ENCODE measurements around the gene HTR5A. TPM values are rescaled to one million over a fixed set of nuclear protein-coding genes. Genes with fewer than 3 reads are reported as not detected.

The HTR5A gene
- total RNA-seq, 2 experiments from 2014 or later, result not detected

DNA sequence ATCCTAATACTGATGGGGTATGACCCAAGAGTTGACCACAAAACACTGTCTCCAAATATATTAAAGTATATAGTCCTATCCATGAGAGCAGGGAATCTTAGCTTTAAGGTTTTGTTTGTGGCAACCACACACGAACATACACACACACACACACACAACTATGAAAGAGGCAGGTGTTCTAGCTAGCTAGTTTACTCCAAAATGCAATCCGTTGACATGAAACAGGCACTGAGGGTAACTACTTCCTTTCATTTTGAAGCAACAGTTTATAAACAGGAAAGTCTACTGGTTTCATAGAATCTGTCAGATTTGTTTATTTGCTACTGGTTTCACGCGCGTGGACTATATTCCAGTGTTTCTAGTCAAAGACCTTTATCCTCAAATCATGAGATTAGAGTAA, 14.8 kb downstream of the HTR5A start:
- CTCF ChIA-PET, result no interaction called here
- POLR2A ChIA-PET, result no interaction called here

- CTCF ChIA-PET, result interaction anchor here (0.8 kb wide), 1 partner anchor 35 kb away, joined by 4 read pairs; no protein-coding TSS in a partner anchor
- POLR2A ChIA-PET, result no interaction called here
These were observed 20.6 kb downstream of the HTR5A start for GRCh38 chr7:155090684-155091083.

DNA sequence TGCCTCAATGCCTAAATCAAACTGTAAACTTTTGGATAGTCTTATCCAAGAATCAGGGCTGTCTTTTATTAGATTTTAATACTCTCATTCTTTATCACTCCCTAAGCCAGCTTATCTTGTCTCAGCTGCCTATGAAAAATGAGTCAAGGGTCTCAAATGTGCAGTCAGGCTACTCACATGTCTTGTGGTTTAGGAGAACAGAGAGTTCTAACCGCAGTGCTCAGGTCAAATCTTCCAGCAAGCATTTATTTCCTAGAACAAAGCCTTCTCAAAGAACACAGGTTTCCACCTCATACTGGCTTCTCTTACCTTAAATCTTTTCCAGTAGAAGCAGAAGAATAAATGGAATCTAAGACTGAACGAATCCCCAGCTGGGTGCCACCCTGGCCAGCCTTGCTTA, 23.5 kb downstream of the HTR5A start:
- POLR2A ChIA-PET, result no interaction called here
- CTCF ChIA-PET, result no interaction called here

GRCh38 chr7:155094636-155095135, 24.6 kb downstream of the HTR5A start:
- POLR2A ChIA-PET, result no interaction called here
- CTCF ChIA-PET, result no interaction called here

DNA sequence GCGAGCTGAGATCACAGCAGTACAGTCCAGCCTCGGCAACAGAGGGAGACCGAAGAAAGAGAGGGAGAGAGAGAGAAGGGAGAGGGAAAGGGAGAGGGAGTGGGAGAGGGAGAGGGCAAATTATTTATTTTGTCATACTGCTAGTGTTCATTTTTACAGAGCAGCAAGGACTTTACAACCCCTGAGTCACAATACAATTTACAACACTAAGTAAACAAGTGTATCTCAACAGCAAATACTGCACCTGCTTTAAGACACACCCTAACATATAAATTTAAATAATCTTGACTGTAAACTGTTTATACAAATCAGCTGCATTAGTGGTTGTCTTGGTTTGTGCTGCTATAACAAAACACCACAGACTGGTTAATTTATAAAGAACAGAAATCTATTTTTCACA, 27.2 kb downstream of the HTR5A start:
- POLR2A ChIA-PET, result no interaction called here
- CTCF ChIA-PET, result no interaction called here

DNA sequence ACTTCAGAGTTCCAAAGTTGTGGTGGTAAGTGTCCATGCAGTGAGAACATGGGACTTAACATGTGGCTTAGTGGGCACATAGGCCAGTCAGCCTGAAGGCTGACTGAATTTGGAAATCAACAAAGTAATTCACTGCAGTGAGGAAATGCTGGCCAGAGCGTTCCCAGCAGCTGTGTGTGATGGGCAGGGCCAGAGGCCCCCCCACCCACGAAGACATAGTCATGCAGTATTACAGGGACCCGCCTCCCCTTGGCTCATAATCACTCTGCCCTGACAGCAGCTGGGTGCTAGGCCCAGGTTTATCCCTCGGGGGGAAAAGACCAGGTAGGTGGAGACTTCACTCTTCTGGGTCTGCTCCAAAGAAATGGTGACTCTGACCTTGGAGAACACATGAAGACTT, 33.7 kb downstream of the HTR5A start:
- ChIA-PET POLR2A (no interaction called here), CTCF (no interaction called here)

DNA sequence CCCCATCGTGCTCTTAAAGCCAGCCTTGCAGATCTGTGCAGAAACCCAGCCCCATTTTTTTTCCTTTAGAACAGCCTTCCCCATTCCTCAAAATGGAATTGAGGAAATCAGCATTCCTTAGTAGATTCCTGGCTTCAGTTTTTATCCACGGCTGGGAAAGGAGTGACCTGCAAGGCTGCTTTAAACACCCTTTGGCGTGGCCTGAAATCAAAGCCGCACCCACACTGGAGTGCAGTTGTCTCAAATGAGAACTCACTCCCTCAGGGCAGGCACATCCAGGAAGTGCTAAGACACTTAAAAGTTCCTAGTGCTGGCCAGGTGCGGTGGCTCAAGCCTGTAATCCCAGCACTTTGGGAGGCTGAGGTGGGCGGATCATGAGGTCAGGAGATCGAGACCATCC, 34.8 kb downstream of the HTR5A start:
- ChIA-PET POLR2A (no interaction called here), CTCF (no interaction called here)

GRCh38 chr7:155106356-155106755, 36.2 kb downstream of the HTR5A start:
- CTCF ChIA-PET, result no interaction called here
- POLR2A ChIA-PET, result no interaction called here

- CTCF ChIA-PET, result no interaction called here
- POLR2A ChIA-PET, result no interaction called here
These were observed 37.0 kb downstream of the HTR5A start for GRCh38 chr7:155107126-155107525.

DNA sequence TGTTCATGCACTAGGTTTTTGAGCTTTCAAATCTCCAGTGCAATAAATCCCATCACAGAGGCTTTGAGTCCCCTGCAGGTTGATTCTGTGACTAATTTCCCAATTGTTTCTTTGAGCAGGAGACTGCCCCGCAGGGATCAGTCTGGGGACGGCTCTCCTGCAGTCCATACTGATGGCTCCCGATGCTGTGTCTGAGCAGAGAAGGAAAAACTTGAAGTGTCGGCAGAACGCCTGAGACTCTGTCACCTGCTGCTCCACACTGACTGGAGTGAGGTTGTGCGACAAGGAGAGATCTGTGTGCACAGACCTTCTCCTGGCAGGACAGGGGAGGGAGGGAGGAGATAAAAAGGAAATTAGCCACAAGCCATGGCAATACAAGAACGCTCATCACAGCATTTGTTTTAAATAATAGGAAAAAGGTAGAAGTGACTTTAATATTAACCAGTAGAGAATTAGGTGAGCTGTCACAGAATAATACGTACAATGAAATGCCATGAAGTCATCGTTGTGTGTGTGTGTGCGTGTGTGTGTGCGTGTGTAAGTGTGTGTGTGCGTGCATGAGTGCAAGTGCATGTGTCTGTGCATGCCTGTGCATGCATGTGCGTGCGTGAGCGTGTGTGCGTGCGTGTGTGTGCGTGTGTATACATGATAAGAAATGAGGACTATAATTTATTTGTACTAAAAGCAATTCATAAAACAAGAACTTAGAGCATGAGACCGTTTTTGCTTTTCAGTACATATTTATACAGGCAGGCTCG, 38.2 kb downstream of the HTR5A start:
- ChIA-PET POLR2A (no interaction called here), CTCF (no interaction called here)

DNA sequence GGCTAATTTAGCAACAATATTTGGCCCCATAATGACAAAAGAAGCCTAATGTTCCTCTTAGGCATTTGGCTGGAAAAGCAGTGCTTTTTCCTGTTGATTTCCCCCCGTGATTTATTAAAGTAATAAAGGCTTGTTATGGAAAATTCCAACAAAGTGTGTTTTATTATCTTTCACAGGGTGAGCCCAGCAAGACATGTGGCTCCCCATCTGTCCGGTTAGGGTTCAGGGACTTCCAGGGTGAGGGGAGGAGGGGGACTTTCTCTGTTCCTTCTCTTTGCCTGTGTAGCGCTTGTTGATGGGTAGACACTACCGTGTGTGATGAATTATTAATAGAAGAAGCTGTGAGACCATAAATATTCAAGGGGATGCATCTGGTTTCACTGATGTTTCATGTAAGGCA, 39.0 kb downstream of the HTR5A start:
- ChIA-PET CTCF (no interaction called here), POLR2A (no interaction called here)

- ChIA-PET POLR2A (no interaction called here), CTCF (no interaction called here)
These were observed 45.2 kb downstream of the HTR5A start for GRCh38 chr7:155115288-155115687.

GRCh38 chr7:155119801-155120382, 49.8 kb downstream of the HTR5A start:
- ChIA-PET CTCF (no interaction called here), POLR2A (no interaction called here)

DNA sequence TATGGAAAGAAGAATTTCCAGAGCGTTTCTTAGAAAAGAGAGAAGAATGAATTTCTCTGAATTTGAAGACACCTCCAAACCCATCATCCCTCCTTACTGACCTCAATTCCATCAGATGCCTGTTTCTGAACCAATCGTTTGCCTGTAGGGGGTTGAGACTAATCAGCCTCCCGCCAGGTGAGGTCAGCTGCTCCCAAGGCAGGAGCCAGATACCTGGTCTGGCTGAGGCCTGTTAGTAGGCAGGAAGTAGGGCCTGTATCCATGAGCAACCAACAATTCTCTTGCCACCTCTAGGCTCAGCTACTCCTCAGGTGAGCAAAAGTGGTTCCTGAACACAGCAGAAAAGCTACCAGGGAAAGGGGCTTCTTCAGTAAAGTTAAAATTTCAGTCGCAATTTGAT, 50.3 kb downstream of the HTR5A start:
- POLR2A ChIA-PET, result no interaction called here
- CTCF ChIA-PET, result no interaction called here

- ChIA-PET POLR2A (no interaction called here), CTCF (no interaction called here)
These were observed 52.7 kb downstream of the HTR5A start for GRCh38 chr7:155122831-155123230.

- ChIA-PET POLR2A (no interaction called here), CTCF (no interaction called here)
These were observed 53.3 kb downstream of the HTR5A start for GRCh38 chr7:155123413-155123812.

DNA sequence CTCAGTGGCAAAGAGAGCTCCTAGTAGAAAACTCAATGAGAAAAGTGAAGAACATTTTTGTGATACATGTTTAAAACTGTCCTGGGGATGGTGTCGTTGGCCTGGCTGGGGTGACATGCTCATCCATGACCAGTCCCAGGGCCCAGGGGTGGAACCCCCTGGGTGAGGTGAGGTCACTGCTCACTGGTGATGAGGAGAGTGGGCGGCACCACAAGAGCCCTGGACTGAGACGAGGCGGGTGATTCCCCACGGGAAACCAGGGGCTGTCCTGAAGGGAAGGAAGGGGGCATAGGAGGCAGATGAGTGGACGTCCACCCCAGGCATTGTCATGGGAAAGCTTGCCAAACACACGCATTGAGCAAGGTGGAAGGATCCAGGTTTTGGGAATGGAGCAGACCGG, 54.6 kb downstream of the HTR5A start:
- POLR2A ChIA-PET, result no interaction called here

GRCh38 chr7:155129186-155129585, 59.1 kb downstream of the HTR5A start:
- POLR2A ChIA-PET, result no interaction called here
- CTCF ChIA-PET, result no interaction called here

More for the DNA sequence above, 54.6 kb downstream of the HTR5A start:
- CTCF ChIA-PET, result no interaction called here

- POLR2A ChIA-PET, result no interaction called here
- CTCF ChIA-PET, result no interaction called here
These were observed 59.7 kb downstream of the HTR5A start for GRCh38 chr7:155129789-155130188.

GRCh38 chr7:155130493-155130892, 60.4 kb downstream of the HTR5A start:
- ChIA-PET POLR2A (no interaction called here), CTCF (no interaction called here)

GRCh38 chr7:155131090-155131489, 61.0 kb downstream of the HTR5A start:
- POLR2A ChIA-PET, result no interaction called here
- CTCF ChIA-PET, result no interaction called here

- CTCF ChIA-PET, result no interaction called here
- POLR2A ChIA-PET, result no interaction called here
These were observed 62.3 kb downstream of the HTR5A start for GRCh38 chr7:155132431-155132830.
